Progenitor cell of endocrine pancreas (in vitro differentiated cells): ENCODE measurements around the gene APOO. TPM values are rescaled to one million over a fixed set of nuclear protein-coding genes. Genes with fewer than 3 reads are reported as not detected.

Source experiments
- DNase-seq: peaks from one replicate; pipeline ENCODE4 v3.0.0; 2021; ENCODE audit warnings: low spot score; ENCODE audit not compliant: unreplicated experiment
- H3K27ac Mint-ChIP-seq: 2 replicates; pipeline ENCODE4 v1.8.0; 2021; ENCODE audit warnings: mild to moderate bottlenecking, moderate library complexity, mixed read lengths
- H3K27me3 Mint-ChIP-seq: 2 replicates; pipeline ENCODE4 v1.8.0; 2021; ENCODE audit warnings: mixed read lengths
- H3K36me3 Mint-ChIP-seq: 2 replicates; pipeline ENCODE4 v1.8.0; 2022; ENCODE audit warnings: mixed read lengths; ENCODE audit not compliant: insufficient read depth
- H3K4me1 Mint-ChIP-seq: 2 replicates; pipeline ENCODE4 v1.8.0; 2021; ENCODE audit warnings: low read depth, mixed read lengths
- H3K4me3 Mint-ChIP-seq: 2 replicates; pipeline ENCODE4 v1.8.0; 2021; ENCODE audit warnings: low read depth, mild to moderate bottlenecking, moderate library complexity, mixed read lengths
- H3K9me3 Mint-ChIP-seq: 2 replicates; pipeline ENCODE4 v1.8.0; 2021; ENCODE audit warnings: low read depth, mixed read lengths
- total RNA-seq: library from RNA; stranded (reverse); gene quantifications from 2 replicates; pipeline ENCODE4 v1.2.1, GENCODE V29; 2021
- TF ChIP-seq, protein P1 (sequence below): fragments of 200-600 bp; sonication (generic); IDR thresholded peaks from one replicate; pipeline ENCODE4 v1.5.0; 2021; ENCODE audit warnings: antibody characterized with exemption, mild to moderate bottlenecking; ENCODE audit not compliant: unreplicated experiment

APOO gene
- total RNA-seq, 1 donor from 2014 or later: 75.9 TPM

- no peak for DNase-seq
- Mint-ChIP-seq H3K4me1 (no peaks in the 10 kb centered on the region), H3K9me3 (no peaks in the 10 kb centered on the region), H3K36me3 (no peaks in the 10 kb centered on the region), H3K4me3 (no peak overlapping the region), H3K27ac (no peak overlapping the region), H3K27me3 (peaks cover 3% of the 10 kb centered on the region)
- TF ChIP-seq, protein P1, sequence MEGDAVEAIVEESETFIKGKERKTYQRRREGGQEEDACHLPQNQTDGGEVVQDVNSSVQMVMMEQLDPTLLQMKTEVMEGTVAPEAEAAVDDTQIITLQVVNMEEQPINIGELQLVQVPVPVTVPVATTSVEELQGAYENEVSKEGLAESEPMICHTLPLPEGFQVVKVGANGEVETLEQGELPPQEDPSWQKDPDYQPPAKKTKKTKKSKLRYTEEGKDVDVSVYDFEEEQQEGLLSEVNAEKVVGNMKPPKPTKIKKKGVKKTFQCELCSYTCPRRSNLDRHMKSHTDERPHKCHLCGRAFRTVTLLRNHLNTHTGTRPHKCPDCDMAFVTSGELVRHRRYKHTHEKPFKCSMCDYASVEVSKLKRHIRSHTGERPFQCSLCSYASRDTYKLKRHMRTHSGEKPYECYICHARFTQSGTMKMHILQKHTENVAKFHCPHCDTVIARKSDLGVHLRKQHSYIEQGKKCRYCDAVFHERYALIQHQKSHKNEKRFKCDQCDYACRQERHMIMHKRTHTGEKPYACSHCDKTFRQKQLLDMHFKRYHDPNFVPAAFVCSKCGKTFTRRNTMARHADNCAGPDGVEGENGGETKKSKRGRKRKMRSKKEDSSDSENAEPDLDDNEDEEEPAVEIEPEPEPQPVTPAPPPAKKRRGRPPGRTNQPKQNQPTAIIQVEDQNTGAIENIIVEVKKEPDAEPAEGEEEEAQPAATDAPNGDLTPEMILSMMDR: no peak
Measured at GRCh38 chrX:23936180-23936579, 28.4 kb upstream of the APOO start.

DNA sequence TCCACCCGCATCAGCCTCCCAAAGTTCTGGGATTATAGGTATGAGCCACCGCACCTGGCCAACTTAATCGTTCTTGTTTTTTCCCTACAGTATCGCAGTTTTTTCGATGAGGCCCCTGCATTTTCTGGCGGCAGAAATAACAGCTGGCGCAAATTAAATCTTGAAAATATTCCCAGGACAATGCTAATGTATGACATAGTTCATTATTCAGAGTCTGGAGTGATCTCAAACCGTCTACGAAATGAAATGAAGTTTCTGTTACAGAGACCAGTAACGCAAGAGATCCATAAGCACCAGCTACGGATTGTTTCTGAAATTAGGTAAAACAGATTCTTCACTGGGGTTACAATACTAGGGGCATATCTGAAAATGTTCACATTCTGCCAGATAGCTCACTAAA, 27.4 kb upstream of the APOO start:
- no peaks in the 10 kb centered on the region for H3K9me3 Mint-ChIP-seq
- H3K36me3 Mint-ChIP-seq: no peaks in the 10 kb centered on the region
- H3K27ac Mint-ChIP-seq: no peak overlapping the region
- no peaks in the 10 kb centered on the region for H3K4me1 Mint-ChIP-seq
- no peak for DNase-seq
- H3K4me3 Mint-ChIP-seq: no peak overlapping the region
- peaks cover 3% of the 10 kb centered on the region for H3K27me3 Mint-ChIP-seq
- TF ChIP-seq, protein P1: no peak

- Mint-ChIP-seq H3K27me3 (peaks cover 3% of the 10 kb centered on the region), H3K36me3 (no peaks in the 10 kb centered on the region), H3K4me1 (no peaks in the 10 kb centered on the region), H3K4me3 (no peak overlapping the region), H3K9me3 (no peaks in the 10 kb centered on the region), H3K27ac (no peak overlapping the region)
- TF ChIP-seq, protein P1: no peak
- DNase-seq: no peak
Measured at GRCh38 chrX:23932046-23932445, 24.3 kb upstream of the APOO start.

GRCh38 chrX:23930894-23931604, 23.3 kb upstream of the APOO start:
- no peak for DNase-seq
- H3K4me1 Mint-ChIP-seq: no peaks in the 10 kb centered on the region
- no peaks in the 10 kb centered on the region for H3K9me3 Mint-ChIP-seq
- peaks cover 3% of the 10 kb centered on the region for H3K27me3 Mint-ChIP-seq
- no peaks in the 10 kb centered on the region for H3K36me3 Mint-ChIP-seq
- TF ChIP-seq, protein P1: no peak
- H3K27ac Mint-ChIP-seq: no peak overlapping the region
- H3K4me3 Mint-ChIP-seq: no peak overlapping the region

- DNase-seq: no peak
- Mint-ChIP-seq H3K36me3 (no peaks in the 10 kb centered on the region), H3K27ac (no peak overlapping the region), H3K4me1 (no peaks in the 10 kb centered on the region), H3K27me3 (no peaks in the 10 kb centered on the region), H3K9me3 (no peaks in the 10 kb centered on the region), H3K4me3 (no peak overlapping the region)
- TF ChIP-seq, protein P1: no peak
Measured at GRCh38 chrX:23926015-23926414, 18.3 kb upstream of the APOO start.
